HG02981 (cell line): Measurements from ENCODE around the gene AGBL5.
"Not testable (repeated sequence)": the region's sequence is repeated elsewhere in the genome, so short reads cannot be mapped to it uniquely, and the experiment has no call there.

Experiments used
- ATAC-seq: cut with Tn5 transposase; IDR thresholded peaks from one replicate; pipeline ENCODE4 v1.9.1; 2021; ENCODE audit warnings: mild to moderate bottlenecking, moderate library complexity; ENCODE audit not compliant: unreplicated experiment

The AGBL5 gene

DNA sequence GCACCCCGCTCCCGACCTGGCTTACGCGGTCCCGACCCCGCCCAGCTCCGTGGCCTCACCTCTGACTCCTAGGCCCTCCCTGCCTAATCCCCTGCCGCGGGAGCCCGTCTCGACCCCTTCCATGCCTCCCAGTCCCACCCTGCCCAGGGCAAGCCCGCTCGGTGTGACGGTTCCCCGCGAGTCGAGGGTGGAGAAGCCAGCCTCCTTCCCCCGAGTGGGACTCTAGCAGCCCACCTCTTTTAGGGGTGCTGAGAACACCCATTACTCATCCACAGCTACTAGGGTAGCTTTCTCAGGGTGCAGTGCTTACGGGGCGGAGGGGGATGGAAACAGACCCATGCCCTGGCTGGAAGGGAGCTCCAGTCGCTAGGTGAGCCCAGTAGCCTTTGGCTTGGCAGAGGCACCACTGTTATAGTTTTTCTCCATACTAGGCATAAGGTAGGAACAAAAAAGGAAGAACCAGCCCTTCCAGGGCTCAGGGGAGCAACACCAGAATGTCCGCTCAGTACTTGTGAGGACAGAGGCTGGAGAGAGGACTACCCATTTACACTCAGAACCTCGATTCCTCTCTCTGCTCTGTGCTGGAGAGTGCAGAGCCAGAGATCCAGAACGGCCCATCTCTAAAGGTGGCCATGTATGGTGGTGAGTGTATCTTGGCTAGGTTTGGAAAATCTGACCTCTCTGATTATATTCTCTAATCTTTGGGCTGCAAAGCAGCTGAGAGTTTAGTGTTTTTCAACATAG, 606 bp downstream of the AGBL5 start:
- ATAC-seq, result no peak

DNA sequence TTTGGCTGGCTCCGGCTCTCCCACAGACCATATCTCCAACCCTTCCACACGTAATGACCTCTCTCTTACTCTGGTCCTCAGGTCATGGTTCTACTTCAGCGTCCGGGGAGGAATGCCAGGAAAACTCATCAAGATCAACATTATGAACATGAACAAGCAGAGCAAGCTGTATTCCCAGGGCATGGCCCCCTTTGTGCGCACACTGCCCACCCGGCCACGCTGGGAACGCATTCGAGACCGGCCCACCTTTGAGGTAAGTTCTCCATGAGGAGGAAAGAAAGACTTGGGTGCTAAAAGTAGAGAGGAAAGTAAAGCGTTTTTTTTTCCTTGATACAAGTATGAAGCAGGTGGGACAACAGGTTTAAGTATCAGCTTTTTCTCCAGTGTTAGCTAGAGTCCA, 1.9 kb downstream of the AGBL5 start:
- no peak for ATAC-seq

DNA sequence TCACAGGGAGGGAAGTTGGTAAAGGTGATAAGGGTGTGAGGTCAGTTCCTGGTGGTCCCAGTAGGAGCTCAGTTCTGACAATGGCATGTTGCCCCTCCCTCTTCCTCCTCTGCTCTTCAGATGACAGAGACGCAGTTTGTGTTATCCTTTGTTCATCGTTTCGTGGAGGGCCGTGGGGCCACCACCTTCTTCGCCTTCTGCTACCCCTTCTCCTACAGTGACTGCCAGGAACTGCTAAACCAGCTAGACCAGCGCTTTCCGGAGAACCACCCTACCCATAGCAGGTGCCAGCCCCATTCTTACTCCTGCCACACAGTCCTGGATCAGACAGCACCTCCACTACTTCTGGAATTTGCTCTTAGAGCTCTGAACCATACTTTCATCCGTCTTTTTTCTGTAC, 2.3 kb downstream of the AGBL5 start:
- no peak for ATAC-seq

DNA sequence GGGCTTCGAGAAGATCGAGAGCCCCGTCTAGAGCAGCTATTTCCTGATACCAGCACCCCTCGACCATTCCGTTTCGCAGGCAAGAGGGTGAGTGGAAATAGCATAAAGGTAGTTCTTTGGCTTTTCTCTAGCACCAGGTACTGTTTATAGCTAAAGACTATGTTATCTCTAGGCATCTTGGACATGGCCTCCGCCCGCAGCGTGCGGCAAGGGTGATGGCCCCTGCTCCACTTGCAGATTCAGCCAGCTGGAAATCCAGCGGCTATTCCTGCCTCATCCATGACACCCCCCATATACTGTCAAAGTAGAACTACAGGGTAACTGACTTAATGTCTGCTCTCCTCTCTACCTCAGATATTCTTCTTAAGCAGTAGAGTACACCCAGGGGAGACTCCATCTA, 3.3 kb downstream of the AGBL5 start:
- no peak for ATAC-seq

DNA sequence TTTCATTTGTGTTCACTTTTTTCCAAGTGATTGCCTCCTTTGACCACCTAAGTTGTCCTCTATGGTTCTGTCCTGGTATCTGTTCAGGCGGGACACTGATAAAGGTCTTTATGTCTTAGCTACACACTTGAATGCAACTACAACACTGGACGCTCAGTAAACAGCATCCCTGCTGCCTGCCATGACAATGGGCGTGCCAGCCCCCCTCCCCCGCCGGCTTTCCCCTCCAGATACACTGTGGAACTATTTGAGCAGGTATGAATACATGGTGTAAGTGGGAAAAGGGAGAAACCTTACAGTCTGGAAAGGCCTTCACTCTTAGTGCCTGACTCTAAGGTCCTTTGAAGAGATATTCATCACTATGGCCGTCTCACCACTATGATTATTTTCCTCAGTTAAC, 5.7 kb downstream of the AGBL5 start:
- no peak for ATAC-seq

DNA sequence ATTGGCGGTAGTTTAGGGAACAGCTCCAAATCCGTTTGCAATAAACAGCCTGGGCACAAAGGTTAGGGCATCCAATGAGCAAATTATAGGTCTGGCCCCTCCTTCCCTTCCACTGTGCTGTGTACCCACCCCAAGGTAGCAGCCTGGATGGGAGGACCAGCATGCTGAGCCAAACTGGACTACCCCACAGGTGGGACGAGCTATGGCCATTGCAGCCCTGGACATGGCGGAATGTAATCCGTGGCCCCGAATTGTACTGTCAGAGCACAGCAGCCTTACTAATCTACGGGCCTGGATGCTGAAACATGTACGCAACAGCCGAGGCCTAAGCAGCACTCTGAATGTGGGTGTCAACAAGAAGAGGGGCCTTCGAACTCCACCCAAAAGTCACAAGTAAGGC, 6.7 kb downstream of the AGBL5 start:
- ATAC-seq, result no peak

DNA sequence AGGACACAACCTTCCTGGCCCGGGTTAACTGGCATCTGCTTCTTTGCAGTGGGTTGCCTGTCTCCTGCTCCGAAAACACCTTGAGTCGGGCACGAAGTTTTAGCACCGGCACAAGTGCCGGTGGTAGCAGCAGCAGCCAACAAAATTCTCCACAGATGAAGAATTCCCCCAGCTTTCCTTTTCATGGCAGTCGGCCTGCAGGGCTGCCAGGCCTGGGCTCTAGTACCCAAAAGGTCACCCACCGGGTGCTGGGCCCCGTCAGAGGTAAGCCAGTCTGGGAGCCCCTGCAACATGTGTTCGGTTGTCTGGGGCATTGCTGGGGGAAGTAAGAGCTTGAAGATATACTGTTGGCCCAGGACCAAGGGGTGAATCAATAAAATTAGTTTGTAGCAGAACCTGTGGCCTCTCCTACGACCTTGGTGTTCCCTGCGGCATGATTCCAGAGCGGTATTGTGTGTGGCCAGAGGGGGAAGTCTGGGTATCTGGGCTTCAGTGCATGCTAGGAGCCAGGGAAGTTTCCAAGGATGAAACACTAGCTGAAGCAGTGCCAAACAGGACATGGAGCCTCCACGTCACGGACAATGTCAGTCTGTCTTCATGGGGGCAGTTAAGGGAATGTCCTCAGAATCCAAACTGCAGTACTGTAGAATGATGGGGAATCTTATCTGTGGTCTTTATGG, 7.8 kb downstream of the AGBL5 start:
- ATAC-seq, result no peak

DNA sequence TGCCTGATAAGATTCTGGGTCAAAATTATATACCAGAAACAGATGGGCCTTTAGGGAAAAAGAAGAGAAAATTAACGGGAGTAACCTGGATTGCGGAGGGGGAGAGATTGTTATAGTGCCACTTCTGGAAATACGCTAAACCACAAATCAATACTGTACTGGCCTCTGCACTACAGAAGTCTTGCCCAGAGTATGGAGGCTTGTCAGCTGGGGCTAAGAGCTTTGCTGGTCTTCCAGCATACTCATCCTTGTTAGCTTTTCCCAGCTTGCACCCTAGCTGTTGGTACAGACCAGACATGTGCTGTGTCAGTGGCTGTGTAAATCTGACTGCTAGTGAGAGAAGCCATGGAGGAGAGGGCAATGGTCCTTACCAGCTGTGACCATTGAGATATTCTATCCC, 8.9 kb downstream of the AGBL5 start:
- ATAC-seq, result no peak

DNA sequence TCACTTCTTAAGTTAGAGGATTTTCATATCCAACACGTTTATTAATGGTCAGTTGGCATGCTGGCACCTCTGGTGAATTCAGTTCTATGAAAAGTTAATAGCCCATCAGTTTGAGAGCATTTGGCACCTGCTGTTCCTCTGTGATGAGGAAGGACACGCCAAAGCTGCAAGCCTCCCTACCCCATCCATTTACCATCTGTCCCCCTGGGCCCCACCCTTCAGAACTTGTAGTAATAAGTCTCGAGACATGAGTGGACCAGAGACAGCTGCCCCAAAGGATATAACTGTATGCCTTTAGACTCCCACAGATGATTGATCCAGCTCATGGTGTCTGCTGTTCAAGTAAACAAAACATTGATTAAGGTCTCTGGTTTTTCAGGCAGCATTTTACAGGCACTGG, 13.7 kb downstream of the AGBL5 start:
- ATAC-seq, result no peak

DNA sequence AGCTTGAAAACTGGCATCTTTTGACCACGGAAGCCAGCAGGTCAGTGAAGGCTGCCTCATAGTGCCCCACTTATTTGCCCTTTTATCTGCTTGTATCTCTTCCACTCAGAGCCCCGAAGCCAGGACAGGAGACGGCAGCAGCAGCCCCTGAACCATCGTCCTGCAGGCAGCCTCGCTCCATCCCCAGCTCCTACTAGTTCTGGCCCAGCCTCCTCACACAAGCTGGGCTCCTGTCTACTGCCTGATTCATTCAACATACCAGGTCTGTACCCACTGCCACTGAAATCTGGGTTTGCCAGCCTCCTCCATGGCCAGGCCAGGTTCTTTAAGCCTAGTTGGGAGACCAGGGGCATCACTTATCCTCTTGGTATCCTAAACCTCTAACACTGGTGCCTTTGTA, 15.9 kb downstream of the AGBL5 start:
- no peak for ATAC-seq

DNA sequence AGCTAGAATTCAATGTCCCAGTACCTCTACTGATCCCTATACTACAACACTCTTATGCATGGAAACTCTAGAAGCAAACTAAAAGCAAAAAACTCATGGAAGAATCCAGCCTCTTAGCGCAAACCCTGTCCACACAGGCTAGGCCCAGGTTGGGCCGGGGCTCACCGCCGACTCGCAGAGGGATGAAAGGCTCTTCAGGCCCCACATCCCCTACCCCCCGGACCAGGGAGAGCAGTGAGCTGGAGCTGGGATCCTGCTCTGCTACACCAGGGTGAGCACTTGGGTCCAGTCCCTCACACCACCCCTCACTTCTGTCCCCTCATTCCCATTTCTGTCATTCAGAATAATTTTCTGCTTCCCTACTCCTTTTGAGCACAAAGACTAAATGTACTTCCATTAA, 18.0 kb downstream of the AGBL5 start:
- ATAC-seq, result no peak

DNA sequence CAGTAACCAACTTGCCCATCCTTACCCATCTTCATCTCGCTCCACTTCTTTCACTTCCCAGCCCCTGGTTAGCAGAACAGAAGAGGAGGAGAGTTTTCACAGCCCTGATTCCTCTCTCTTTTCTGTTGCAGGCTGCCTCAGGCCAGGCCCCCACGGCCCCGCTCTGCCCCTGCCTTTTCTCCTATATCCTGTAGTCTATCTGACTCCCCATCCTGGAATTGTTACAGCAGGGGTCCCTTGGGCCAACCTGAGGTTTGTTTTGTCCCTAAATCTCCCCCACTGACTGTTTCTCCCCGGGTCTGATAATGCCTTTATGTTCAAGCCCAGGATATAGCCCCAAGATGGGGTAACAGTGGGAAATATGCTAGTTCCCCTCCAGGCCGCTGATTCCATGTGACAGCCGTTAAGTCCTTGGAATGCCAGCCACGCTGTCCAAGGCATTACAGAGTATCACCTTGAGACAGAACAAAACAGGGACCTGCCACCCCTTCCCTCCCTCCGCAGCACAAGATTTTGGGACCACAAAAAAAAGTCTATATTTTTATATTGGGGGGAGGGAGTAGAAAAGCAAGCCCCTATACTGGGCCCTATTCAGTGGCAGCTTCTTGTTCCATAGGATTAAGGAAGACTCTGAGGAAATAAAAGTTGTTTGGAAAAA, 18.6 kb downstream of the AGBL5 start:
- ATAC-seq, result no peak

DNA sequence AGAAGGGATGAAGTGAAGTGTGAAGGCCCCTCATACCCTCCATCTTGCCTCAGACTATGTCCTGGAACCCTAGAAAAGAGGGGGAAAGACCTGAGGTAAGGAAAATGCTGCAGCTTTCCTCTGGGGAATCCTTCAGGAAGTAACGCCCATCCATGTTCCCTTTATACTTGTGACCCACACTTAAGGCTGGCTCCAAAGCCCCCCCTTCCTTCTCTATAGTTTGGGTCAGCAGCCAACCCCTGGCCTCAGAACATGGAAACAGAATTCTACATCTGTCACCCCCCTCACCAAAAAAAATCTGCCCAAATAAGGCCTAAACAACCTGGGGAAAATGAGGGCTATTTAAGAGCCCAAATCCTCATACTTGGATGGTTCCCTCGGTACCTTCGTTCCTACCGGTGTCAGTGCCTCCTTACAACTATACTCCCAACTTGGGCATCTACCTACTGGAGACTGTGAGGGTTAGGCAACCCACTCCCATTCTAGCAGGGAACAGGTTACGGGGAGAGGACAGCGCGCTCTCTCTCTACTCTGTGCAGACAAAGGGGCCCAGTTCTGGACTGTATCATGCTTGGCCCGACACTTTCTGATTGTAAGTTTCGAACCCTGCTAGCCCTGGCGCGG, 19.3 kb downstream of the AGBL5 start:
- ATAC-seq, result no peak

DNA sequence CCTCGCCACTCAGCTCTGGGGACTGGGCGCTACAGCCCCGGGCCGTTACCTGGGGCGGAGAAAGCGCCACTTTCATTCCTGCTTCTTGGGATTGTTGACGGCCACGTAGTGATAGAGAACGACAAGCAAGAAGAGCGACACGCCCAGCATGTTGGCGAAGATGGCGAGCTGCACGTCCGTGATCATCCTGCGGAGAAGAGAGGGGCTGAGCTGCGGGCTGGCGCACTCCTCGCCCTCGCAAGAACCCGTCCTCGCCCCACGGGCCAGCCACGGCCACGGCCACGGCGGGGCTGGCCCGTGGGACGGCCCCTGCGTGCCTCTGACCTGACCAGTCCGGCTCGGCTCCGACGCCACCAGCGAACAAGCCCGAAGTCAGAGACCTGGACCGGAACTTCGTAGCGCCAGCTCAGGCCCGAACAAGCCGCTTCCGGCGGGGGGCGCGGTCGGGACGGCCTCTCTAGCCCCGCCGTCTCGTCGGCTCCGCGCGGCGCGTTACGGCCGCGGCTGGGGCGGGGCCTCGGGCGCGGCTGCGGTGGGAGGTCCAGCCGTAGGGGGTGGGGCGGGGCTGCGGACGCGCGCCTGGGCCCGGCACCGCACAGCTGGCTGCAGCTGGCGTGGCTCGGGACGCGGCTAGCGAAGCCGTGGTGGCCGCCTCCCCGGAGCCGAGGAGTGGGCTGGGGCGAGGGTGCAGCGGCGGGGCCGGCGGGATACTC, 20.0 kb downstream of the AGBL5 start, which contains the start of gene OST4:
Gene OST4 (minus strand): TSS at position 378 of the 713 bp plus-strand sequence.
- ATAC-seq, result peak; percentile 86

DNA sequence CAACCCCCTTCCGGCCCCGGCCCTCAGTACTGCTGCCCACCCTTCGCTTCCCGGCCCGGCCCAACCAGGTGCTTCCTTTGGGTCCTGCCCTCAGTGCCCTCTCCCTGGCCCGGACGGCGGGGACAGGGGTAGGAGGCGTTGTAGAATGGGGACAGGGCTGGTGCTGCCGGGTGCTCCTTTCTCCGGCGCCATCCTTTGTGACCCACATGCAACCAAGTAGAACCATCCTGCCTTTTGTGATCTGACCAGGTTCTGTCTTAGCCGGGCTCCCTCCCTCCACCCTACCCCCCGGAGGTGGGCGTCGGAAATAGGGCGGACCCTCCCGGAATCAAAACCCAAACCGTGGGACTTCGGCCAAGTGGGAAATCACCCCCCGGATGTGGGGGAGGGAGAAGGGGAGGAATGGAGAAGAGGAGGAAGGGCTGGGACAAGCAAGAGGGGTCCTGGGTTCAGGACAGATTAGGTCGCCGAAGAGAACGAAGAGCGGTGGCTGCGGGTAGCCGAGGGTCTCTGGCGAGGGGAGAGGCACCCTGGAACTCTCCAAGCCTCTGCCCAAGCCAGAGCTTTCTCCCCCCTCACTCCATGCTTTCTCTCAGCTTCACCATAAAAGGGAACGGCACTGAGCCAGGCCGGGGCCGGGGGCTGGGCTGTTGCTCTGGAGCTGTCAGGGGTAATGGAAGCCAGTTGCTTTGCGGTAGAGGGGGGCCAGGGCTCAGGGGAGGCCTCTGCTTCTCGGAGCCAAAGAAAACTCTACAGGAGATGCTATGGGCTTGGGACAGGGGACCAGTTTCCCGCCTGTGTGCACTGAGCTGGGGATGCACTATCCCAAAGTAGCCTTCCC, 20.7 kb downstream of the AGBL5 start:
- ATAC-seq, result peak; percentile 14

DNA sequence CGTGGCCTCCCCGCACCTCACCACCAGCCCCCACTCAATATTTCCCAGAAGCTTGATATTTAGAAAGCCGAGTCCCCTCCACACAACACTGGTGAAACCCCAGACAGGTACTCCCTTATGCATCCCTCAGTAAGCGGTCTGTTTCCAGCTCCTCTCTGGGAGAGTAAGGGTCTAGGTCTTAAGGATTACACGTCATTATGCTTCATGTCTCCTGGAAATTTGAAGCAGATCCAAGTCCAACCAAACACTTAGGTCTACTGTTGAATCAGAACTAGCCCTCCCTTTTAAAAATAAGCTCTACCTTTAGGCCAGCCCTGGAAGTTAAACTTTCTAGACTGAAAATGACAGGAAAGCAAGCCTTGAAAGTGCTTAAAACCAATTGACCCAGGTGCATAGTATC, 21.5 kb downstream of the AGBL5 start:
- ATAC-seq, result no peak

DNA sequence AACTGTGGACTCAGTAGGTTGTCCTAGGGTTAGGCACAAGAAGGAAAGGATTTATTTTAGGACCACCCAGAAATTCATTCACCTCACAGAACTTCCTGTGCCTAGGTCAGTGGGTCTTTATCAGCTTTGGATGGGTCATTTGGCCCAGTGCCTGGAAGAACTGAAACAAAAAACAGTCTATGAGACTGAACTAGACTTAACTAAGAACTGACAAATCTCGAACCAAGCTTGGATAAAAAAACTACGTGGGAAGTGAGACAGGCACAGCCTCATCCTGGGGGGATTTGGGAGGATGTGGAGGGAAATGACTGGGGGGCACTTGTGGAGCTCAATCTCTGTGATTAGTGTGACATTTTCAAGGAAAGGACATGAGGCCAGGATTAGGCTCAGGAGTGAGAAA, 22.3 kb downstream of the AGBL5 start:
- no peak for ATAC-seq

DNA sequence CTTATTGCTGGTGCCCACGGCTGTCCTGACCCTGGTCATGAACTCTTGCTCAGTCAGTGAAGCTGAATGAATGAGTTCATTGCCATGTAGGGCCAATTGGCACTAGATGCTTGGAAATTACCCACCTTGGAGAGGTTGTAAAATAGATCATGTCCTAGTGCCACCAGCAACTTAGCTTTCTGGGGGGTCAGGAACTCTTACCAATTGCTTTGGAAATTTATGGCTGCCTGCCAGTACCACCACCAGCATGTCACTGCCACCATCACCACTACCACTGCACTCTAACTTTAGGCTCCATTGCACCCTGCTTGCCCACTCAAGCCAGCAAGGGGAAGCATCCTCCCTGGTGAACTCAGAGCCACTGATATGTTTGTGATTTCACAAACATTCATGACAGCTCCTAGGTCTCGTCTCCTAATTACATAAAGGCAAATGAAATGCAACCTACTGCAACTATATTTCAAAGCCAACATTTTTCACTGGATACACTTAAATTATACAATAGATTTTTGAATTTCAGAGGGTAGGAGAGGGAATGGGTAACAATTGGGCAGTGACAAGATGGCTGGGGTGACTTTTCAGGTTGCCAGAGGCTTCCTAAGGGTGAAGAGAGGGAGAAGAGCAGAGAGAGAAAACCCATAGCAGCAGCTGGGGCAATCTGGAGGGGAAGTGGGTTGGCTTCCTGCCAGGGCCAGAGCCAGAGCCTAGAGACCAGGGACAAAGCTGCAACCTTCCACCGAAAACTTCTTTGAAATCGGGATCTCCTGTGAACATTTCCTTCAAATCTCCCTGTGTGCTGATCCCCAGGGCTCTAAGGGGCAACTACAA, 23.5 kb downstream of the AGBL5 start:
- no peak for ATAC-seq

DNA sequence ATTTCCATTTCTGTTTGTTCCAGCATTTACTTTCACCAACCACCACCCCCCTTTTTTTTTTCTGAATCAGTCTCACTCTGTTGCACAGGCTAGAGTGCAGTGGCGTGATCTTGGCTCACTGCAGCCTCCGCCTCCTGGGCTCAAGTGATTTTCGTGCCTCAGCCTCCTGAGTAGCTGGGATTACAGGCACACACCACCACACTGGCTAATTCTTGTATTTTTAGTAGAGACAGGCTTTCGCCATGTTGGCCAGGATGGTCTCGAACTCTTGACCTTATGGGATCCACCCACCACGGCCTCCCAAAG, 24.1 kb downstream of the AGBL5 start:
- ATAC-seq, result not testable (repeated sequence)
